Epithelial cell of proximal tubule (primary cell): ENCODE results near the gene MMP21. TPM values are rescaled to one million over a fixed set of nuclear protein-coding genes. Genes with fewer than 3 reads are reported as not detected.
A peak's percentile ranks its signal among the peaks of the same experiment; 100 is the strongest.

Experiments
- DNase-seq: peaks from one replicate; pipeline ENCODE4 v3.0.0-alpha.2; 2011; ENCODE audit warnings: low read depth
- H3K4me3 ChIP-seq: 2 replicates; pipeline ENCODE4 v1.5.1; 2011; ENCODE audit warnings: low read depth, mild to moderate bottlenecking, low read length
- CTCF ChIP-seq: conservative IDR thresholded peaks from 2 replicates; pipeline ENCODE4 v1.5.1; 2012; ENCODE audit warnings: low read depth, mild to moderate bottlenecking, low read length
- total RNA-seq: library from RNA; depleted of rRNA; stranded (reverse); fragments of >200 nt; gene quantifications from 2 replicates; pipeline ENCODE4 v1.2.3, GENCODE V29; 2015

The MMP21 gene
- total RNA-seq, 1 donor from 2014 or later = 0.06 TPM

- no peak overlapping the region for H3K4me3 ChIP-seq
- TF ChIP-seq CTCF = no peak
- no peak for DNase-seq
Observed at GRCh38 chr10:125816548-125816947, 40.9 kb upstream of the MMP21 start.

GRCh38 chr10:125815764-125816163 is 40.1 kb upstream of the MMP21 start:
- no peak for DNase-seq
- no peak overlapping the region for H3K4me3 ChIP-seq
- no peak for TF ChIP-seq CTCF

- DNase-seq = no peak
- no peak overlapping the region for H3K4me3 ChIP-seq
- no peak for TF ChIP-seq CTCF
Observed at GRCh38 chr10:125812128-125812750, 36.6 kb upstream of the MMP21 start.

- H3K4me3 ChIP-seq = no peak overlapping the region
- TF ChIP-seq CTCF = no peak
- DNase-seq = no peak
Observed at GRCh38 chr10:125811251-125811650, 35.6 kb upstream of the MMP21 start.

- H3K4me3 ChIP-seq = no peak overlapping the region
- no peak for DNase-seq
- no peak for TF ChIP-seq CTCF
Observed at GRCh38 chr10:125808047-125808446, 32.4 kb upstream of the MMP21 start.

GRCh38 chr10:125802739-125803138 is 27.1 kb upstream of the MMP21 start:
- no peak overlapping the region for H3K4me3 ChIP-seq
- no peak for TF ChIP-seq CTCF
- DNase-seq = no peak

GRCh38 chr10:125802131-125802530 is 26.5 kb upstream of the MMP21 start:
- no peak overlapping the region for H3K4me3 ChIP-seq
- no peak for DNase-seq
- TF ChIP-seq CTCF = peak; percentile 20
